Stomach (tissue), 9 donors: ENCODE results near the gene FAM120B. TPM values are rescaled to one million over a fixed set of nuclear protein-coding genes. Genes with fewer than 3 reads are reported as not detected.

ENCODE experiments used
- DNase-seq, 2 donors: peaks; one replicate each; pipeline versions ENCODE4 v3.0.0 to v3.0.0-alpha.2; 2013 to 2019
- H3K27ac ChIP-seq, 5 donors: fragments of 200-600 bp in 4 of 5; sonication (generic) in 4 of 5; one replicate each; pipeline ENCODE4 v1.5.1; 2013 to 2019; ENCODE audit warnings: mild to moderate bottlenecking in 1 of 5, moderate library complexity in 1 of 5
- H3K27me3 ChIP-seq, 3 donors: fragments of 200-600 bp; sonication (generic); one replicate each; pipeline ENCODE4 v1.5.1; 2017 to 2019; ENCODE audit warnings: mixed run types in 1 of 3
- H3K36me3 ChIP-seq, 4 donors: fragments of 200-600 bp; sonication (generic); 1 replicate in 3 of 4; 2 replicates in 1 of 4; pipeline ENCODE4 v1.5.1; 2016 to 2019
- H3K4me1 ChIP-seq, 4 donors: fragments of 200-600 bp; sonication (generic); one replicate each; pipeline ENCODE4 v1.5.1; 2016 to 2019
- H3K4me3 ChIP-seq, 4 donors: fragments of 200-600 bp; sonication (generic) in 3 of 4; one replicate each; pipeline ENCODE4 v1.5.1; 2016 to 2019; ENCODE audit warnings: mild to moderate bottlenecking in 1 of 4
- H3K9me3 ChIP-seq, 4 donors: fragments of 200-600 bp; sonication (generic); one replicate each; pipeline ENCODE4 v1.5.1; 2016 to 2019
- EP300 ChIP-seq: sonication (generic); formaldehyde crosslinking; IDR thresholded peaks from one replicate; pipeline ENCODE4 v1.6.1; 2017; ENCODE audit warnings: antibody characterized with exemption
- POLR2A ChIP-seq, 4 donors: fragments of 450-650 bp; IDR thresholded peaks; one replicate each; pipeline ENCODE4 v1.6.1; 2016; ENCODE audit warnings: antibody characterized with exemption in 4 of 4, control low read depth in 2 of 4, mild to moderate bottlenecking in 1 of 4, moderate library complexity in 1 of 4
- POLR2AphosphoS5 ChIP-seq, 3 donors: sonication (generic); formaldehyde crosslinking; IDR thresholded peaks; one replicate each; pipeline ENCODE4 v1.6.1; 2016; ENCODE audit warnings: antibody characterized with exemption in 3 of 3
- WGBS, 5 donors: extraction: QIAGEN DNeasy Blood & Tissue Kit in 3 of 5; methylation state at CpG; one replicate each; pipeline versions ENCODE4 v1.1.5 to v1.1.7; 2013 to 2018; 5-methylcytosine and 5-hydroxymethylcytosine counted together
- intact Hi-C: fragments of 100-400 bp; cut with DNase I; formaldehyde crosslinking; loops from one replicate; pipeline ENCODE4 v1.15.1; 2023; ENCODE audit warnings: low total_unique reads
- polyA plus RNA-seq, 3 donors: library from polyadenylated mRNA; stranded (reverse); fragments of 200-250 nt; gene quantifications; one replicate each; pipeline ENCODE4 v1.2.3, GENCODE V29; 2013
- total RNA-seq, 5 donors: library from RNA; depleted of rRNA; stranded (reverse); fragments of >200 nt; gene quantifications; one replicate each; pipeline versions ENCODE4 v1.1.0 to v1.2.3, GENCODE V29; 2014 to 2016
- TF ChIP-seq, protein P1 (sequence below), 7 experiments: fragments of 450-650 bp in 4 of 7; fragments of 200-600 bp in 3 of 7; sonication (generic) in 3 of 7; IDR thresholded peaks; one replicate each; pipeline ENCODE4 v1.5.1; 2016 to 2019; ENCODE audit warnings: antibody characterized with exemption in 7 of 7, control low read depth in 2 of 7, mild to moderate bottlenecking in 1 of 7
- donor health status: healthy with polysubstance abuse.
- donor health status: Bipolar disorder and iron deficiency.
- donor health status: healthy.

Gene FAM120B
- total and polyA plus RNA-seq, 8 donors = 6.4 to 66.5 (median 27.3) TPM

DNA sequence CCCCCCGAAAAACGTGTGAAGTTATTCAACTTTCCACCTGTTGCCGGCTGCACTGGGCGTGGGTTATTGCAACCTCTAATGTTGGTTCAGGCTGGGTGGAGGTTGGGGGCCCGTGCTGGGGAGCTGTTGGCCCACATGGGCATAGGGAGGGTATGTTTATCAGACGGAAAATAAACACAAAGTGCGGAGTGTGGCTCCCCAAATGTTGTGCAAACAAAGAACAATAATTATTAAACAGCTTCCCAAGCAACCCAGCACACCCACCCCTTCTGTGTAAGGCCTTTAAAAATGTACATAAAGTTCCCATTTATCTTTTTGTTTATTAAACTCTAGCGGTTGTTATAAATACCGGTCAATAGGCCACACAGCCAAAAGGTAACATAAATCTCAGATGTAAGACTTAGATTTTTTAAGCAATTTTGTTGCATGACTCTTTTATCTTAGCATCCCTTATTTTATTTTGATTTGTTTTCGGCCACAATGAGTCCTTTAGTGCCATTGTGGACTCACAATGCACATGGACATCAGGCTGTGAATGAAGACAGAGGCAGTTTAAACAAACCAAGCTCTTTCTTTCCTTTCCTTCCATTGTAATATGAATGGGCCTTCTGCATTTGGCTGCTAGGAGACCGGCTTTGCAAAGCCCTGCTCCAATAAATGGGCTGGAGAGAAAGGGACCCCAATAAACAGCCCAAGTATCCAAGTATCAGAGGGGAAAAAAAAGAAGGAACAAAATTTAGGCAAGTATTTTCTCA, 8.8 kb upstream of the FAM120B start:
- Histone ChIP-seq H3K9me3 (peaks cover 0 to 7% (median 0%) of the 10 kb centered on the region in 4 donors), H3K27ac (no peak overlapping the region), H3K4me3 (peak overlapping the region in 1 of 4 donors; percentile 69), H3K27me3 (peaks cover 28 to 63% (median 45%) of the 10 kb centered on the region in 3 donors), H3K4me1 (peaks cover 31 to 44% (median 36%) of the 10 kb centered on the region in 4 donors), H3K36me3 (no peaks in the 10 kb centered on the region)
- DNase-seq = peak in 1 of 2 donors; percentile 70
- intact Hi-C loops = no loop called here
- WGBS, 5 donors = 28 to 46% (median 38%) methylated on average over 11 of the region's 11 CpGs
- TF ChIP-seq EP300 = no peak

DNA sequence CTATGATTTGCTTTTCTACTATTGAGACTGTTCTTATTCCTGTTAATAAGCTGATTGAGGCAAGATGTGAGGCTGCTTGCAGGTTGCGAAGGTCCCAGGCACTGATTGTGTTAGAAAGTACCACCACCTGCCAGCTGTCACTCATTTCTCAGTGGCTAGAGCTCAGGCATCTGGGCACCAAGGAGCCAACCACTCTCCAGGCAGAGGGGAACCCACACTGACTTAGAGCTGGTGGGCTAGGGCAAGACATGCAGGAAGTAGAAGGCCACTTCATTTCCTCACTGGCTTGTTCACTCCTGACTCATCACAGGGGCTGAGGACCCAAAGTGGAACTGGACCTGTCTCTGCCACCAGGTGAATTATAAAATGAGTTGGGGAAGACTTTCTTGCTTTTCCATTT, 7.9 kb upstream of the FAM120B start:
- Histone ChIP-seq H3K36me3 (no peaks in the 10 kb centered on the region), H3K9me3 (peaks cover 0 to 7% (median 0%) of the 10 kb centered on the region in 4 donors), H3K27me3 (peaks cover 25 to 54% (median 37%) of the 10 kb centered on the region in 3 donors), H3K4me3 (no peak overlapping the region), H3K4me1 (peaks cover 27 to 35% (median 31%) of the 10 kb centered on the region in 4 donors), H3K27ac (no peak overlapping the region)
- DNase-seq = no peak
- TF ChIP-seq POLR2AphosphoS5 (IDR thresholded peaks at IDR 0.05) (no peak), EP300 (no peak), POLR2A (IDR thresholded peaks at IDR 0.05) (no peak)
- TF ChIP-seq, protein P1, sequence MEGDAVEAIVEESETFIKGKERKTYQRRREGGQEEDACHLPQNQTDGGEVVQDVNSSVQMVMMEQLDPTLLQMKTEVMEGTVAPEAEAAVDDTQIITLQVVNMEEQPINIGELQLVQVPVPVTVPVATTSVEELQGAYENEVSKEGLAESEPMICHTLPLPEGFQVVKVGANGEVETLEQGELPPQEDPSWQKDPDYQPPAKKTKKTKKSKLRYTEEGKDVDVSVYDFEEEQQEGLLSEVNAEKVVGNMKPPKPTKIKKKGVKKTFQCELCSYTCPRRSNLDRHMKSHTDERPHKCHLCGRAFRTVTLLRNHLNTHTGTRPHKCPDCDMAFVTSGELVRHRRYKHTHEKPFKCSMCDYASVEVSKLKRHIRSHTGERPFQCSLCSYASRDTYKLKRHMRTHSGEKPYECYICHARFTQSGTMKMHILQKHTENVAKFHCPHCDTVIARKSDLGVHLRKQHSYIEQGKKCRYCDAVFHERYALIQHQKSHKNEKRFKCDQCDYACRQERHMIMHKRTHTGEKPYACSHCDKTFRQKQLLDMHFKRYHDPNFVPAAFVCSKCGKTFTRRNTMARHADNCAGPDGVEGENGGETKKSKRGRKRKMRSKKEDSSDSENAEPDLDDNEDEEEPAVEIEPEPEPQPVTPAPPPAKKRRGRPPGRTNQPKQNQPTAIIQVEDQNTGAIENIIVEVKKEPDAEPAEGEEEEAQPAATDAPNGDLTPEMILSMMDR (IDR thresholded peaks at IDR 0.05) = no peak
- WGBS, 5 donors = 93 to 100% (median 96%) methylated on average over 1 of the region's 1 CpG
- intact Hi-C loops = no loop called here

DNA sequence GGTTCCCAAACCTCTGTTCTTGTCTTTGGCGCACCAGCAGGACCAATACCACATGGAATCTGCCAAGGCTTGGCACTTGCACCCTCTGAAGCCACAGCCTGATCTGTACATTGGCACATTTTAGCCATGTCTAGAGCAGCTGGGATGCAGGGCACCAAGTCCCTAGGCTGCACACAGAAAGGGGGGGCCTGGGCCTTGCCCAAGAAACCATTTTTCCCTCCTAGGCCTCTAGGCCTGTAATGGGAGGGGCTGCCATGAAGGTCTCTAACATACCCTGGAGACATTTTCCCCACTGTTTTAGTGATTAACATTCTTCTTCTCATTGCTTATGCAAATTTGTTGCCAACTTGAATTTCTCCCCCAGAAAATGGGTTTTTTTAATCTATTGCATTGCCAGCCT, 5.4 kb upstream of the FAM120B start:
- Histone ChIP-seq H3K36me3 (no peaks in the 10 kb centered on the region), H3K27ac (no peak overlapping the region), H3K4me1 (peaks cover 20 to 26% (median 23%) of the 10 kb centered on the region in 4 donors), H3K27me3 (peaks cover 7 to 29% (median 15%) of the 10 kb centered on the region in 3 donors), H3K4me3 (no peak overlapping the region), H3K9me3 (peaks cover 0 to 7% (median 0%) of the 10 kb centered on the region in 4 donors)
- TF ChIP-seq POLR2A (IDR thresholded peaks at IDR 0.05) = no peak
- TF ChIP-seq, protein P1 (IDR thresholded peaks at IDR 0.05) = no peak
- no peak for TF ChIP-seq POLR2AphosphoS5 (IDR thresholded peaks at IDR 0.05)
- TF ChIP-seq EP300 = no peak
- WGBS, 5 donors = 84 to 100% (median 91%) methylated on average over 1 of the region's 1 CpG
- intact Hi-C loops = no loop called here
- no peak for DNase-seq

DNA sequence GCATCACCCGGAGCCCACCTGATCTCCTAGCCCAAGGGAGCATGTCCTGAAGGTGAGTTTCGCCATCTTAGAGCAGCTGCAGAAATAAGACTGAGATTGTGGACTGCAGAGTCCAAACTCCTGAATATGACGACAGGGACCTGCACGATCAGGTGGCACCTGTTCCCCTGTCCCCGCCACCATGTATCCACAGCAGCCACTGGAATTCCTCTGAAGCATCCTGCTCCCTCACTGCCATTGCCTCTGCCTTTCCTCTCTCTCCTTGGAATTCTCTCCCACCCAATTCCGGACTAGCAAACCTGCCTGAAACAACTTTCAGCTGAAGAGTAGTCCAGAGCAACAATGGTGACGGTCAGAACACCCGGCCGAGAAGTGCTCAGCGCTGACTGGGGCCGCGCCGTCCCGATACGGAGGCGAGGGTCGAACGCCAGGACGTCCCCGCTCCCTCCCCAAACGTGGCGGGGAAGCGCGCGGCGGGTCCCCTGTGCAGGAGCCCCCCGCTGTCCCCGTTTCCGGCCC, 694 bp upstream of the FAM120B start:
- TF ChIP-seq, protein P1 (IDR thresholded peaks at IDR 0.05) = no peak
- no peak for TF ChIP-seq EP300
- Histone ChIP-seq H3K9me3 (peaks cover 0 to 5% (median 0%) of the 10 kb centered on the region in 4 donors), H3K27me3 (no peaks in the 10 kb centered on the region), H3K4me3 (peak overlapping the region; percentile 90 to 96 (median 92)), H3K27ac (peak overlapping the region; percentile 55 to 95 (median 93)), H3K4me1 (peaks cover 20 to 47% (median 37%) of the 10 kb centered on the region in 4 donors), H3K36me3 (peaks cover 0 to under 1% (median 0%) of the 10 kb centered on the region in 4 donors)
- intact Hi-C loops = no loop called here
- no peak for DNase-seq
- WGBS, 5 donors = 8 to 41% (median 10%) methylated on average over 6 to 29 of the region's 29 CpGs
